ENCODE data around the gene MON1A.

MON1A gene

DNA sequence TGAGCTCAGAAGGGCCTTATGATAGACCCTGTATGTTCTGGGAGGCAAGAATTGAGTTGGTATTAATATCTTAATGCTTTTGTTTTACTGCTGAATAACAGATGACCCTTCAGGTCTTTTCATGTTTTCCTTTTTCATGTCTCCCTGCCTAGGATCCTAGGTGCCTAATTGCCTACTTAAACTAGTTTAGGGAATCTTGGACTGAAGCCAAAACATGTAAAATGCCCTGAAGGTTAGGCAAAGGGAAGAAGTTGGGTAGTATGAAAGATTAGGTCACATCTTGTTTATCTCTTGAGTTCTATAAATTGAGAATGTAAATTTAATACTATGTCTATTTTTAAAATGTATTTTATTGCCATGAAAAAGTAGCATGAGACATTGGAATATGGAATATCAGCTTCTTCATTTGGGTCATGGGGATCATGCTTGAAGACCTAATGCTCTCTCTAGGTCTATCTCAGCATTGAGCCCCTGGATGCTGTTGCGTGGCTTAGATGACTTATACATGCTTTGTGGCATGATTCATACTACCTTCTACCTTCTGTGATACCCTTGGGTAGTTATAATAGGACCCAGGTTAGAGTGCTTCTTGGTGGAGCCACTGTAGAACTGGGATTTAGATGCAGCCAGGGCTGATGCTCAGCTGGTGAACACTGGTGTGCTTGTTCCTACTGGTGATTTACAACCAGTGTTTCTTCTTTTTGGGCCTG is 36.8 kb upstream of the MON1A start:
- peaks cover 0 to 15% of the 10 kb centered on the region in 2 experiments; a peak in 2 of 3 replicates for H3K36me3 ChIP-seq (ENCODE audit: control insufficient read depth in 2 of 2, insufficient read depth in 1 of 2, low read length in 2 of 2)
- H3K27ac ChIP-seq (ENCODE audit: extremely low read depth, low read depth, low read length) = no peak overlapping the region
- POLR2A ChIA-PET = no interaction called here
- CTCF ChIA-PET = interaction anchor here (0.6 to 0.9 kb wide), 2 partner anchors 11 to 17 kb away, joined by 3 to 4 read pairs; no protein-coding TSS in a partner anchor
- H3K9me3 ChIP-seq (ENCODE audit: control insufficient read depth, insufficient read depth, low read depth, low read length) = no peaks in the 10 kb centered on the region
- no peaks in the 10 kb centered on the region for H3K4me1 ChIP-seq (ENCODE audit: control insufficient read depth, insufficient read depth, low read length)
- TF ChIP-seq, protein P1, sequence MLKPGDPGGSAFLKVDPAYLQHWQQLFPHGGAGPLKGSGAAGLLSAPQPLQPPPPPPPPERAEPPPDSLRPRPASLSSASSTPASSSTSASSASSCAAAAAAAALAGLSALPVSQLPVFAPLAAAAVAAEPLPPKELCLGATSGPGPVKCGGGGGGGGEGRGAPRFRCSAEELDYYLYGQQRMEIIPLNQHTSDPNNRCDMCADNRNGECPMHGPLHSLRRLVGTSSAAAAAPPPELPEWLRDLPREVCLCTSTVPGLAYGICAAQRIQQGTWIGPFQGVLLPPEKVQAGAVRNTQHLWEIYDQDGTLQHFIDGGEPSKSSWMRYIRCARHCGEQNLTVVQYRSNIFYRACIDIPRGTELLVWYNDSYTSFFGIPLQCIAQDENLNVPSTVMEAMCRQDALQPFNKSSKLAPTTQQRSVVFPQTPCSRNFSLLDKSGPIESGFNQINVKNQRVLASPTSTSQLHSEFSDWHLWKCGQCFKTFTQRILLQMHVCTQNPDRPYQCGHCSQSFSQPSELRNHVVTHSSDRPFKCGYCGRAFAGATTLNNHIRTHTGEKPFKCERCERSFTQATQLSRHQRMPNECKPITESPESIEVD (tag by site-specific recombination; IDR thresholded peaks at IDR 0.05) = peak; percentile 80
- TF ChIP-seq IKZF3 (tag by site-specific recombination; IDR thresholded peaks at IDR 0.05) = 0 out of 2 replicates have a peak, but pooled peaks have one; percentile 20
- TF ChIP-seq SCRT2 (tag by site-specific recombination; IDR thresholded peaks at IDR 0.05) = no peak
- H3K4me3 ChIP-seq (ENCODE audit: low read depth, low read length) = no peak overlapping the region

DNA sequence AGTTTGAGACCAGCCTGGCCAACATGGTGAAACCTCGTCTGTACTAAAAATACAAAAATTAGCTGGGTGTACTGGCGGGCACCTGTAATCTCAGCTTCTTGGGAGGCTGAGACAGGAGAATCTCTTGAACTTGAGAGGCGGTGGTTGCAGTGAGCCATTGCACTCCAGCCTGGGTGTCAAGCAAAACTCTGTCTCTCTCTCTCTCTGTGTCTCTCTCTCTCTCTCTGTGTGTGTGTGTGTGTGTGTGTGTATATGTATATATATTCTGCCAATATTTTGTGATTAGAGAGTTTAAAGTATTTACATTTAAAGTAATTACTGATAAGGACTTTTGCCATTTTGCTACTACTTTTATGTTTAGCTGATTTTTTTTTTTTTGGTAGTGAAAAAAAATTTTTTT is 26.0 kb upstream of the MON1A start:
- Histone ChIP-seq H3K27ac (ENCODE audit: extremely low read depth, low read depth, low read length) (no peak overlapping the region), H3K9me3 (ENCODE audit: control insufficient read depth, insufficient read depth, low read depth, low read length) (no peaks in the 10 kb centered on the region), H3K4me1 (ENCODE audit: control insufficient read depth, insufficient read depth, low read length) (0 out of 2 replicates have a peak, but pooled peaks cover 3% of the 10 kb centered on the region), H3K36me3 (ENCODE audit: control insufficient read depth in 2 of 2, insufficient read depth in 1 of 2, low read length in 2 of 2) (no peaks in the 10 kb centered on the region; a peak in 1 of 3 replicates), H3K4me3 (ENCODE audit: low read depth, low read length) (no peak overlapping the region)
- POLR2A ChIA-PET = interaction anchor here (0.7 kb wide), 1 partner anchor 1109 kb away, joined by 3 read pairs; no protein-coding TSS in a partner anchor
- TF ChIP-seq, protein P2, sequence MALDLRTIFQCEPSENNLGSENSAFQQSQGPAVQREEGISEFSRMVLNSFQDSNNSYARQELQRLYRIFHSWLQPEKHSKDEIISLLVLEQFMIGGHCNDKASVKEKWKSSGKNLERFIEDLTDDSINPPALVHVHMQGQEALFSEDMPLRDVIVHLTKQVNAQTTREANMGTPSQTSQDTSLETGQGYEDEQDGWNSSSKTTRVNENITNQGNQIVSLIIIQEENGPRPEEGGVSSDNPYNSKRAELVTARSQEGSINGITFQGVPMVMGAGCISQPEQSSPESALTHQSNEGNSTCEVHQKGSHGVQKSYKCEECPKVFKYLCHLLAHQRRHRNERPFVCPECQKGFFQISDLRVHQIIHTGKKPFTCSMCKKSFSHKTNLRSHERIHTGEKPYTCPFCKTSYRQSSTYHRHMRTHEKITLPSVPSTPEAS (tag by site-specific recombination; IDR thresholded peaks at IDR 0.05) = peak; percentile 61
- TF ChIP-seq ZNF600 (tag by site-specific recombination; IDR thresholded peaks at IDR 0.05) (no peak), EGR2 (tag by site-specific recombination; IDR thresholded peaks at IDR 0.05; ENCODE audit: low read depth) (no peak), OSR2 (tag by site-specific recombination; IDR thresholded peaks at IDR 0.05) (0 out of 2 replicates have a peak, but pooled peaks have one; percentile 7), KLF10 (tag by site-specific recombination; IDR thresholded peaks at IDR 0.05) (no peak)
- CTCF ChIA-PET = no interaction called here

GRCh38 chr3:49952924-49953323 is 23.3 kb upstream of the MON1A start:
- ChIA-PET CTCF (no interaction called here), POLR2A (no interaction called here)
- H3K4me1 ChIP-seq (ENCODE audit: control insufficient read depth, insufficient read depth, low read length) = no peaks in the 10 kb centered on the region

DNA sequence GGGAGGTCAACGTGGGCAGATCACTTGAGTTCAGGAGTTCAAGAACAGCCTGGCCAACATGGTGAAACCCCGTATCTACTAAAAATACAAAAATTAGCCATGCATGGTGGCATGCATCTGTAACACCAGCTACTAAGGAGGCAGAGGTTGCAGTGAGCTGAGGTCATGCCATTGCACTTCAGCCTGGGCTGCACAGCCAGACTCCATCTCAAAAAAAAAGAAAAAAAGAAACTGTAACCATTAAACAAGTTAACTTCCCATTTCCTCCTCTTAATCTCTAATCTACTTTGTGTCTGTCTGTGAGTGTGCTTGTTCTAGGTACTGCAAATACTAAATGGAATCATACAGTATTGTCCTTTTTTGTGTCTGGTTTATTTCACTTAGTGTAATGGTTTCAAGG is 13.0 kb upstream of the MON1A start:
- ChIA-PET CTCF (no interaction called here), POLR2A (no interaction called here)
- no peak overlapping the region for H3K4me3 ChIP-seq (ENCODE audit: low read depth, low read length)
- H3K4me1 ChIP-seq (ENCODE audit: control insufficient read depth, insufficient read depth, low read length) = no peaks in the 10 kb centered on the region
- H3K9me3 ChIP-seq (ENCODE audit: control insufficient read depth, insufficient read depth, low read depth, low read length) = no peaks in the 10 kb centered on the region
- H3K27ac ChIP-seq (ENCODE audit: extremely low read depth, low read depth, low read length) = no peak overlapping the region
- H3K36me3 ChIP-seq (ENCODE audit: control insufficient read depth in 2 of 2, insufficient read depth in 1 of 2, low read length in 2 of 2) = peaks cover 6 to 16% of the 10 kb centered on the region in 2 experiments; a peak in 2 of 3 replicates
- TF ChIP-seq ZNF48 (tag by site-specific recombination; IDR thresholded peaks at IDR 0.05) (no peak), KLF17 (tag by site-specific recombination; IDR thresholded peaks at IDR 0.05) (no peak), ZNF23 (tag by site-specific recombination; IDR thresholded peaks at IDR 0.05; ENCODE audit: borderline replicate concordance) (no peak), HOXA7 (CRISPR knock-in tag; IDR thresholded peaks at IDR 0.05; ENCODE audit: borderline replicate concordance) (no peak), ZNF555 (tag by site-specific recombination; conservative IDR thresholded peaks at IDR 0.05) (no peak), REPIN1 (tag by site-specific recombination; IDR thresholded peaks at IDR 0.05; ENCODE audit: low read depth) (no peak), ZNF610 (tag by site-specific recombination; IDR thresholded peaks at IDR 0.05; ENCODE audit: borderline replicate concordance) (no peak), ZSCAN18 (tag by site-specific recombination; IDR thresholded peaks at IDR 0.05) (no peak), YY1 (tag by site-specific recombination; IDR thresholded peaks at IDR 0.05) (no peak), ZNF155 (tag by site-specific recombination; IDR thresholded peaks at IDR 0.05) (no peak)
- TF ChIP-seq, protein P3, sequence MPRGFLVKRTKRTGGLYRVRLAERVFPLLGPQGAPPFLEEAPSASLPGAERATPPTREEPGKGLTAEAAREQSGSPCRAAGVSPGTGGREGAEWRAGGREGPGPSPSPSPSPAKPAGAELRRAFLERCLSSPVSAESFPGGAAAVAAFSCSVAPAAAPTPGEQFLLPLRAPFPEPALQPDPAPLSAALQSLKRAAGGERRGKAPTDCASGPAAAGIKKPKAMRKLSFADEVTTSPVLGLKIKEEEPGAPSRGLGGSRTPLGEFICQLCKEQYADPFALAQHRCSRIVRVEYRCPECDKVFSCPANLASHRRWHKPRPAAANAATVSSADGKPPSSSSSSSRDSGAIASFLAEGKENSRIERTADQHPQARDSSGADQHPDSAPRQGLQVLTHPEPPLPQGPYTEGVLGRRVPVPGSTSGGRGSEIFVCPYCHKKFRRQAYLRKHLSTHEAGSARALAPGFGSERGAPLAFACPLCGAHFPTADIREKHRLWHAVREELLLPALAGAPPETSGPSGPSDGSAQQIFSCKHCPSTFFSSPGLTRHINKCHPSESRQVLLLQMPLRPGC (tag by site-specific recombination; IDR thresholded peaks at IDR 0.05) = no peak

More at GRCh38 chr3:49952924-49953323, 23.3 kb upstream of the MON1A start:
- Histone ChIP-seq H3K27ac (ENCODE audit: extremely low read depth, low read depth, low read length) (no peak overlapping the region), H3K4me3 (ENCODE audit: low read depth, low read length) (no peak overlapping the region), H3K9me3 (ENCODE audit: control insufficient read depth, insufficient read depth, low read depth, low read length) (no peaks in the 10 kb centered on the region), H3K36me3 (ENCODE audit: control insufficient read depth in 2 of 2, insufficient read depth in 1 of 2, low read length in 2 of 2) (no peaks in the 10 kb centered on the region; a peak in 1 of 3 replicates)
- peak; percentile 56; the same call in 1 of the 2 replicates for TF ChIP-seq ZNF121 (tag by site-specific recombination; IDR thresholded peaks at IDR 0.05)
- no peak for TF ChIP-seq ZNF394 (tag by site-specific recombination; IDR thresholded peaks at IDR 0.05; ENCODE audit: borderline replicate concordance)
- no peak for TF ChIP-seq ZSCAN30 (tag by site-specific recombination; IDR thresholded peaks at IDR 0.05)
- no peak for TF ChIP-seq ZNF155 (tag by site-specific recombination; IDR thresholded peaks at IDR 0.05)
- no peak for TF ChIP-seq ZNF133 (tag by site-specific recombination; IDR thresholded peaks at IDR 0.05)
- TF ChIP-seq KLF16 (tag by site-specific recombination; IDR thresholded peaks at IDR 0.05) = no peak
